ENCODE data around the gene FGF14.
A peak's percentile ranks its signal among the peaks of the same experiment; 100 is the strongest.

Gene FGF14

GRCh38 chr13:101967216-101967615 lies 434.6 kb downstream of the FGF14 start:
- DNase-seq, result no peak

GRCh38 chr13:101965096-101965495 lies 436.8 kb downstream of the FGF14 start:
- no peak for DNase-seq

- no peak for DNase-seq
Observed at GRCh38 chr13:101959016-101959415, 442.8 kb downstream of the FGF14 start.

GRCh38 chr13:101955764-101956163 lies 446.1 kb downstream of the FGF14 start:
- peak in 1 of 2 donors; percentile 6 for DNase-seq

GRCh38 chr13:101951114-101951513 lies 450.7 kb downstream of the FGF14 start:
- no peak for DNase-seq

GRCh38 chr13:101949681-101950080 lies 452.2 kb downstream of the FGF14 start:
- peak in 1 of 2 donors; percentile 33 for DNase-seq

- no peak for DNase-seq
Observed at GRCh38 chr13:101946401-101946800, 455.4 kb downstream of the FGF14 start.

GRCh38 chr13:101945435-101945834 lies 456.4 kb downstream of the FGF14 start:
- DNase-seq, result no peak

- no peak for DNase-seq
Observed at GRCh38 chr13:101944521-101944920, 457.3 kb downstream of the FGF14 start.

GRCh38 chr13:101942535-101943157 lies 459.2 kb downstream of the FGF14 start:
- no peak for DNase-seq

GRCh38 chr13:101942038-101942437 lies 459.8 kb downstream of the FGF14 start:
- peak in 1 of 2 donors; percentile 15 for DNase-seq

GRCh38 chr13:101941095-101941783 lies 460.6 kb downstream of the FGF14 start:
- no peak for DNase-seq

GRCh38 chr13:101939370-101939769 lies 462.5 kb downstream of the FGF14 start:
- DNase-seq, result no peak

GRCh38 chr13:101935828-101936227 lies 466.0 kb downstream of the FGF14 start:
- DNase-seq, result no peak

GRCh38 chr13:101931186-101931585 lies 470.7 kb downstream of the FGF14 start:
- DNase-seq, result no peak

GRCh38 chr13:101930331-101930730 lies 471.5 kb downstream of the FGF14 start:
- DNase-seq, result no peak

- DNase-seq, result no peak
Observed at GRCh38 chr13:101925731-101926130, 476.1 kb downstream of the FGF14 start.

GRCh38 chr13:101919541-101920181 lies 482.2 kb downstream of the FGF14 start:
- no peak for DNase-seq

GRCh38 chr13:101917833-101918661 lies 483.8 kb downstream of the FGF14 start:
- DNase-seq, result no peak

GRCh38 chr13:101917475-101917810 lies 484.4 kb downstream of the FGF14 start:
- no peak for DNase-seq

- no peak for DNase-seq
Observed at GRCh38 chr13:101916775-101917474, 484.9 kb downstream of the FGF14 start.

- DNase-seq, result no peak
Observed at GRCh38 chr13:101916108-101916774, 485.6 kb downstream of the FGF14 start.
